ENCODE measurements around the gene STX1B. TPM values are rescaled to one million over a fixed set of nuclear protein-coding genes. Genes with fewer than 3 reads are reported as not detected.
A peak's percentile ranks its signal among the peaks of the same experiment; 100 is the strongest.
"Not testable (repeated sequence)": the region's sequence is repeated elsewhere in the genome, so short reads cannot be mapped to it uniquely, and the experiment has no call there.

The STX1B gene
- total RNA-seq, 1 experiment from 2014 or later = 15.9 TPM

DNA sequence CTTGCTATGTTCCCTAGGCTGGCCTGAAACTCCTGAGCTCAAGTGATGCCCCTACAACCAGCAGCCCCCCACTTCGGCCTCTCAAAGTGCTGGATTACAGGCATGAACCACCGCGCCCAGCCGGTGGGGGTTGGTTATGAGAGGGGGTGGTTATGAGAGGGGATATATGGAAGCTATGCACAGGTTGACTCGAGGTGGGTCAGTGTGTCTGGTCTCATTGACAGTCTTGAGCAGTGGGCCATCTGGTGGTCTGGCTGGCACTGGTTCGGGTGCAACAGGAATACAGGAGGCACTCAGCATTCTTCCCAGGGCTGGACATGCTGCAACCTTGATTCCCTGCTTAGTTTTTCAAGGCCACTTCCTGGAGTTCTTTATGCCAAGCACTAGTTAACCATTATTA lies 5.6 kb upstream of the STX1B start (continued):
- TF ChIP-seq, protein P1, sequence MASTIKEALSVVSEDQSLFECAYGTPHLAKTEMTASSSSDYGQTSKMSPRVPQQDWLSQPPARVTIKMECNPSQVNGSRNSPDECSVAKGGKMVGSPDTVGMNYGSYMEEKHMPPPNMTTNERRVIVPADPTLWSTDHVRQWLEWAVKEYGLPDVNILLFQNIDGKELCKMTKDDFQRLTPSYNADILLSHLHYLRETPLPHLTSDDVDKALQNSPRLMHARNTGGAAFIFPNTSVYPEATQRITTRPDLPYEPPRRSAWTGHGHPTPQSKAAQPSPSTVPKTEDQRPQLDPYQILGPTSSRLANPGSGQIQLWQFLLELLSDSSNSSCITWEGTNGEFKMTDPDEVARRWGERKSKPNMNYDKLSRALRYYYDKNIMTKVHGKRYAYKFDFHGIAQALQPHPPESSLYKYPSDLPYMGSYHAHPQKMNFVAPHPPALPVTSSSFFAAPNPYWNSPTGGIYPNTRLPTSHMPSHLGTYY (CRISPR knock-in tag; IDR thresholded peaks at IDR 0.05) = no peak
- TF ChIP-seq NFATC4 (CRISPR knock-in tag; IDR thresholded peaks at IDR 0.05) (no peak), ZNF232 (CRISPR knock-in tag; IDR thresholded peaks at IDR 0.05) (no peak), NR3C1 (CRISPR knock-in tag; conservative IDR thresholded peaks at IDR 0.05; ENCODE audit: low read depth) (no peak)
- TF ChIP-seq, protein P2, sequence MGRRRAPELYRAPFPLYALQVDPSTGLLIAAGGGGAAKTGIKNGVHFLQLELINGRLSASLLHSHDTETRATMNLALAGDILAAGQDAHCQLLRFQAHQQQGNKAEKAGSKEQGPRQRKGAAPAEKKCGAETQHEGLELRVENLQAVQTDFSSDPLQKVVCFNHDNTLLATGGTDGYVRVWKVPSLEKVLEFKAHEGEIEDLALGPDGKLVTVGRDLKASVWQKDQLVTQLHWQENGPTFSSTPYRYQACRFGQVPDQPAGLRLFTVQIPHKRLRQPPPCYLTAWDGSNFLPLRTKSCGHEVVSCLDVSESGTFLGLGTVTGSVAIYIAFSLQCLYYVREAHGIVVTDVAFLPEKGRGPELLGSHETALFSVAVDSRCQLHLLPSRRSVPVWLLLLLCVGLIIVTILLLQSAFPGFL (CRISPR knock-in tag; IDR thresholded peaks at IDR 0.05; ENCODE audit: borderline replicate concordance) = no peak
- TF ChIP-seq, protein P3, sequence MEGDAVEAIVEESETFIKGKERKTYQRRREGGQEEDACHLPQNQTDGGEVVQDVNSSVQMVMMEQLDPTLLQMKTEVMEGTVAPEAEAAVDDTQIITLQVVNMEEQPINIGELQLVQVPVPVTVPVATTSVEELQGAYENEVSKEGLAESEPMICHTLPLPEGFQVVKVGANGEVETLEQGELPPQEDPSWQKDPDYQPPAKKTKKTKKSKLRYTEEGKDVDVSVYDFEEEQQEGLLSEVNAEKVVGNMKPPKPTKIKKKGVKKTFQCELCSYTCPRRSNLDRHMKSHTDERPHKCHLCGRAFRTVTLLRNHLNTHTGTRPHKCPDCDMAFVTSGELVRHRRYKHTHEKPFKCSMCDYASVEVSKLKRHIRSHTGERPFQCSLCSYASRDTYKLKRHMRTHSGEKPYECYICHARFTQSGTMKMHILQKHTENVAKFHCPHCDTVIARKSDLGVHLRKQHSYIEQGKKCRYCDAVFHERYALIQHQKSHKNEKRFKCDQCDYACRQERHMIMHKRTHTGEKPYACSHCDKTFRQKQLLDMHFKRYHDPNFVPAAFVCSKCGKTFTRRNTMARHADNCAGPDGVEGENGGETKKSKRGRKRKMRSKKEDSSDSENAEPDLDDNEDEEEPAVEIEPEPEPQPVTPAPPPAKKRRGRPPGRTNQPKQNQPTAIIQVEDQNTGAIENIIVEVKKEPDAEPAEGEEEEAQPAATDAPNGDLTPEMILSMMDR (IDR thresholded peaks at IDR 0.05) = no peak

DNA sequence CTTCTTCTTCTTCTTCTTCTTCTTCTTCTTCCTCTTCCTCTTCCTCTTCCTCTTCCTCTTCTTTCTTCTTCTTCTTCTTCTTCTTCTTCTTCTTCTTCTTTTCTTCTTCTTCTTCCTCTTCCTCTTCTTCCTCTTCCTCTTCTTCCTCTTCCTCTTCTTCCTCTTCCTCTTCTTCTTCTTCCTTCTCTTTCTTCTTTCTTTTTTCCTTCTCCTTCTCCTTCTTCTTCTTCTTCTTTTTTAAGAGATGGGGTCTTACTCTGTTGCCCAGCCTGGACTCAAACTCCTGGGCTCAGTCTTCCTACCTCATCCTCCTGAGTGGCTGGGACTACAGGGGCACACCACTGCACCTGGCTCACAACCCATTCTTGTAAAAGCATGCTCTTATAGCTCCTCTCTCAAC lies 2.9 kb upstream of the STX1B start:
- CTCF ChIA-PET = interaction anchor here (1.0 kb wide), 1 partner anchor 129 kb away, joined by 3 read pairs; no protein-coding TSS in a partner anchor
- Mint-ChIP-seq H3K27me3 (ENCODE audit: low read depth) (peaks cover 34% of the 10 kb centered on the region), H3K4me1 (peaks cover 17% of the 10 kb centered on the region)
- H3K4me3 Mint-ChIP-seq; ATAC-seq; H3K36me3 Mint-ChIP-seq; DNase-seq (ENCODE audit: low spot score); H3K9me3 Mint-ChIP-seq; H3K27ac Mint-ChIP-seq; POLR2A ChIA-PET: not testable (repeated sequence)

DNA sequence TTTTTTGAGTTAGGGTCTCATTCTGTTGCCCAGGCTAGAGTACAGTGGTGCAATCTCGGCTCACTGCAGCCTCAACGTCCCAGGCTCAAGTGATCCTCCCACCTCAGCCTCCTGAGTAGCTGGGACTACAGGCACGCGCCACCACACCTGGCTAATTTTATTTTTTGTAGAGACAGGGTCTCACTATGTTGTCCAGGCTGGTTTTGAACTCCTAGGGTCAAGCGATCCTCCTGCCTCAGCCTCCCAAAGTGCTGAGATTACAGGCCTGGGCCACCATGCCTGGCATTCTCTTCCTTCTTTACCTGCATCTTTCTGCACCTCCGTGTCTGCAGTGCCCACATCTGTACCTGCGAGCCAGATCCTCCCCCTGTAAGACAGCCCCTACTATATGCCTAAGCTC lies 1.4 kb upstream of the STX1B start:
- H3K9me3 Mint-ChIP-seq; ATAC-seq; H3K36me3 Mint-ChIP-seq; H3K27ac Mint-ChIP-seq; DNase-seq (ENCODE audit: low spot score): not testable (repeated sequence)
- H3K4me1 Mint-ChIP-seq = peaks cover 24% of the 10 kb centered on the region
- H3K4me3 Mint-ChIP-seq = peak overlapping the region; percentile 71
- POLR2A ChIA-PET = interaction anchor here (1.1 kb wide), 1 partner anchor 18 kb away, joined by 3 read pairs; no protein-coding TSS in a partner anchor
- peaks cover 34% of the 10 kb centered on the region for H3K27me3 Mint-ChIP-seq (ENCODE audit: low read depth)
- CTCF ChIA-PET = interaction anchor here (0.5 kb wide), 1 partner anchor 90 kb away, joined by 3 read pairs; no protein-coding TSS in a partner anchor

DNA sequence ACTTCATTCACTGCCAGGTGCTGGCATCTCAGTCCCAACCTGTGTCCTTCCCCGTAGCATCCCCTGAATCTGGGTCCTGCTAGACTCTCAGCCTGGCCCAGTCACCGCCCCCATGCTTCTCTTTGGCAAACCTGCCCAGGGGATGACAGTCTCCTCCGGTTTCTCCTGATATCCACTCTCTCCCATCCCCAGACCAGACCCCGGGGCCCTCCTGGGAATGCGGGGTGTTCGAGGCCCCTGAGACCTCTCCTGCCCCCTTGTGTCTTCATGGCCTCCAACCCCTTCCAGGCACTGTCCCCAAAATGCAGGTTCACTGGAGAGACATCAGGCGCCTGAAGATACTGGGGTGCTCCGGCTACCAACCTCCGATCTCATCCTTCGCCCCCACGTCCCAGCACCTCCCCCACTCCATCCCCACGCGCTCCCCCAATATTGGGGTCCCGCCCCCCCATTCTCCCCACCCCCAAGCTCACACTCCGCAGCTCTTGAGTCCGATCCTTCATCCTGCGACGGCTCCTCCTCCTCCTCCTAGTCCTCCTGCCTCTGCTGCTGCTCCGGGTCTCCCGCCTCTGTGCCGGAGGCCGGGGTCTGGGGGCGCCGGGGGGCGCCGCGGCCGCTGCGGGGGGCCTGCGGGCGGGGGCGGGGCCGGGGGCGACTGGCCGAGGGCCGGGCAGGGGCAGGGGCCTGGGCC lies 399 bp downstream of the STX1B start:
- no peak overlapping the region; the same call in 1 of the 2 replicates for H3K27ac Mint-ChIP-seq
- peak overlapping the region; percentile 71 for H3K4me3 Mint-ChIP-seq
- H3K9me3 Mint-ChIP-seq = no peaks in the 10 kb centered on the region
- H3K4me1 Mint-ChIP-seq = peaks cover 24% of the 10 kb centered on the region
- ChIA-PET POLR2A (no interaction called here), CTCF (interaction anchor here (0.6 to 2.6 kb wide), 4 partner anchors 24 to 57 kb away, joined by 3 to 12 read pairs (median 4); partner anchors contain the start of genes HSD3B7 and STX4)
- no peaks in the 10 kb centered on the region for H3K36me3 Mint-ChIP-seq
- DNase-seq (ENCODE audit: low spot score) = peak; percentile 34
- TF ChIP-seq, protein P4, sequence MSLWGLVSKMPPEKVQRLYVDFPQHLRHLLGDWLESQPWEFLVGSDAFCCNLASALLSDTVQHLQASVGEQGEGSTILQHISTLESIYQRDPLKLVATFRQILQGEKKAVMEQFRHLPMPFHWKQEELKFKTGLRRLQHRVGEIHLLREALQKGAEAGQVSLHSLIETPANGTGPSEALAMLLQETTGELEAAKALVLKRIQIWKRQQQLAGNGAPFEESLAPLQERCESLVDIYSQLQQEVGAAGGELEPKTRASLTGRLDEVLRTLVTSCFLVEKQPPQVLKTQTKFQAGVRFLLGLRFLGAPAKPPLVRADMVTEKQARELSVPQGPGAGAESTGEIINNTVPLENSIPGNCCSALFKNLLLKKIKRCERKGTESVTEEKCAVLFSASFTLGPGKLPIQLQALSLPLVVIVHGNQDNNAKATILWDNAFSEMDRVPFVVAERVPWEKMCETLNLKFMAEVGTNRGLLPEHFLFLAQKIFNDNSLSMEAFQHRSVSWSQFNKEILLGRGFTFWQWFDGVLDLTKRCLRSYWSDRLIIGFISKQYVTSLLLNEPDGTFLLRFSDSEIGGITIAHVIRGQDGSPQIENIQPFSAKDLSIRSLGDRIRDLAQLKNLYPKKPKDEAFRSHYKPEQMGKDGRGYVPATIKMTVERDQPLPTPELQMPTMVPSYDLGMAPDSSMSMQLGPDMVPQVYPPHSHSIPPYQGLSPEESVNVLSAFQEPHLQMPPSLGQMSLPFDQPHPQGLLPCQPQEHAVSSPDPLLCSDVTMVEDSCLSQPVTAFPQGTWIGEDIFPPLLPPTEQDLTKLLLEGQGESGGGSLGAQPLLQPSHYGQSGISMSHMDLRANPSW (CRISPR knock-in tag; conservative IDR thresholded peaks at IDR 0.05; ENCODE audit: low read depth) = no peak
- TF ChIP-seq, protein P5, sequence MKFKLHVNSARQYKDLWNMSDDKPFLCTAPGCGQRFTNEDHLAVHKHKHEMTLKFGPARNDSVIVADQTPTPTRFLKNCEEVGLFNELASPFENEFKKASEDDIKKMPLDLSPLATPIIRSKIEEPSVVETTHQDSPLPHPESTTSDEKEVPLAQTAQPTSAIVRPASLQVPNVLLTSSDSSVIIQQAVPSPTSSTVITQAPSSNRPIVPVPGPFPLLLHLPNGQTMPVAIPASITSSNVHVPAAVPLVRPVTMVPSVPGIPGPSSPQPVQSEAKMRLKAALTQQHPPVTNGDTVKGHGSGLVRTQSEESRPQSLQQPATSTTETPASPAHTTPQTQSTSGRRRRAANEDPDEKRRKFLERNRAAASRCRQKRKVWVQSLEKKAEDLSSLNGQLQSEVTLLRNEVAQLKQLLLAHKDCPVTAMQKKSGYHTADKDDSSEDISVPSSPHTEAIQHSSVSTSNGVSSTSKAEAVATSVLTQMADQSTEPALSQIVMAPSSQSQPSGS (CRISPR knock-in tag; IDR thresholded peaks at IDR 0.05; ENCODE audit: borderline replicate concordance, low read depth) = no peak
- TF ChIP-seq NR1H2 (CRISPR knock-in tag; IDR thresholded peaks at IDR 0.05) = no peak
- TF ChIP-seq ZNF671 (CRISPR knock-in tag; IDR thresholded peaks at IDR 0.05) = no peak
- TF ChIP-seq ZNF263 (CRISPR knock-in tag; IDR thresholded peaks at IDR 0.05; ENCODE audit: low read depth) = peak; percentile 81; the same call in 1 of the 2 replicates
- ATAC-seq = peak; percentile 56
- peaks cover 29% of the 10 kb centered on the region for H3K27me3 Mint-ChIP-seq (ENCODE audit: low read depth)

Measured in WTC11 (cell line).